Activated naive CD8-positive, alpha-beta T cell treated with anti-CD3 and anti-CD28 coated beads, Interleukin-2, amount 50 U/mL, for 16 hours (primary cell): ENCODE results near the gene ANKLE1.

Experiments used
- DNase-seq: peaks from one replicate; pipeline ENCODE4 v3.0.0-alpha.2; 2020; ENCODE audit warnings: low read depth, low spot score

Gene ANKLE1

DNA sequence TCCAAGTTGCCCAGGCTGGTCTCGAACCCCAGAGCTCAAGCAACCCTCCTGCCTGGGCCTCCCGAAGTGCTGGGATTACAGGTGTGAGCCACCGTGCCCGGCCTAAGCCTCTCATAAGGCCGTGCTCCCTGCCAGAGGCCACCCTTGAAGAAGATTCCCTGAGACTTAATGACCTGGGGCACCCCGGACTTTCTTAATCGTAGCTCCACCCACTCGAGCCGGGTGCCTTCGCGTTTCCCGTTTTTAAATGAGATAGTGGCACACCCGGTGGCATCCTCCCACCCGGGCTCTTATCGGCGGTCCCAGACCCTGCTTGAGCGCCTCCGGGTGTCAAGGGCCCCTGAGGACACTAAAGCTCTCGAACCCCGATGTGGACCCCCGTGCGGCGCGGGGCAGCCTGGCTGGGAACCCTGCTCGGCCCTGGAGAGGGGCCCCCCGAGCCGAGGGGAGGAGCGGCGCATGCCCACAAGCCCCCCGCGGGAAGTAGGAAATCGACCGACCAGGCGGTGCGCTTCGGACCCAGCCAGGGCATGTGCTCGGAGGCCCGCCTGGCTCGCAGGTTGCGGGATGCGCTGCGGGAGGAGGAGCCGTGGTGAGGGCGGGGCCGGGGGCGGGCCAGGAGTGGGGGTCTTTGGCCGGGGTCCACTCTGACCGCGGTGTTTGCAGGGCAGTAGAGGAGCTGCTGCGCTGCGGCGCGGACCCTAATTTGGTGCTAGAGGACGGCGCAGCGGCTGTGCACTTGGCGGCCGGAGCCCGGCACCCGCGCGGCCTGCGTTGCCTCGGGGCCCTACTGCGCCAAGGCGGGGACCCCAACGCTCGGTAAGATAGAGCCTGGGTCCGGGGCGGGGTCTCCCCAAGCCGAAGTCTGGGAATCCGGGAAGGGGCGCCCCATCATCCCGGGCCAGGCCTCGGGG lies at the start of gene ANKLE1:
ANKLE1 (plus strand) TSS at position 511 of the 914 bp plus-strand sequence; CDS start at position 531, 20 bp downstream.
- peak; percentile 20 for DNase-seq

- no peak for DNase-seq
These were observed 49.4 kb upstream of the ANKLE1 start for GRCh38 chr19:17232258-17232657.

DNA sequence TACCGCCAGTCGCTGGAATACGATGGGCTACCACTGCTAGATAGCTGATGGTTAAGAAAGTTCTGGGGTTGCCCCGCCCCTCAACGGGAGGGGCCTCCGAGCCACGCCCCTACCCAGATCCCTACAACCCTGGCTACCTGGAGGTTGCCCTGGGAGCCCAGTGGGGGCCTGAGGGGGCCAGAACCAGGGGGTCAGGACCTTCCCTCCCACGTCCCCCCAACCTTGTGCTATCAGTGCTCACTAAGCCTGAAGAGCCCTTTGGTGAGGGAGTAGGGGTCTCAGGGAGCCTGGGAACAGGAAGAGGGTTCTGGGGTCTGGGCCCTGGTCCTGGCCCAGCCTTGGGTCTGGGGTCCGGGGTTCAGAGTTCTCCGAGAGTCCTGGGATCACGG lies 46.8 kb upstream of the ANKLE1 start:
- peak; percentile 40 for DNase-seq

DNA sequence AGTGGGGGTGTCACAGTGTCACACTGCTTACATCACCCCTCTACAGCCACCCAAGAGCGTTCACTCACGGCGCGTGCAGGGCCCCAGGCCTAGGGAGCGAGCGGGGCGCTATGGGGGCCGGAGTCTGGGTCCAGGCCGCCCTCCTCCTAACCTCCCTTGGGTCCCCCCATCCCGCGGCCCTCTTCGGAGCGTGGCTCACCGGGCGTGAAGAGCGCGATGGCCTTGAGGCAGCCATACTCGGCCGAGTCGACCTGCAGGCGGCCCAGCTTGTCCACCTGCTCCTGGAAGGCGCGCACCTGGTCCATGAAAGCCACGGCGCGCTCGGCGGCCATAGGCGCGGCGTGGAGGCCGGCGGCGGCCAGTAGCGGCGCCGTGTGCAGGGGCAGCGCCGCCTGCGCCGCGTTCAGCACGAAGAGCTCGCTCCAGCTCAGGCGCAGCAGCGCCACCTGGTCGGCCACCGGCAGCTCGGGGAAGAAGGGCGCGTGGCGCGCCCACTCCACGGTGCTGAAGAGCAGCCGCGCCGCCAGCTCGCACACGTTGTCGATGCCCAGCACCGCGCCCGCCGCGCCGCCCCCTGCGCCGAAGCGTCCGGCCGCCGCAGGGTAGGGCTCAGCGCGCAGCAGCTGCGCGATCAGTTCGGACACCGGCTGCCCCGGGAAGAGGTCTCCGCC lies 46.3 kb upstream of the ANKLE1 start:
- DNase-seq: peak; percentile 28

GRCh38 chr19:17235971-17236777 lies 45.5 kb upstream of the ANKLE1 start:
- no peak for DNase-seq

DNA sequence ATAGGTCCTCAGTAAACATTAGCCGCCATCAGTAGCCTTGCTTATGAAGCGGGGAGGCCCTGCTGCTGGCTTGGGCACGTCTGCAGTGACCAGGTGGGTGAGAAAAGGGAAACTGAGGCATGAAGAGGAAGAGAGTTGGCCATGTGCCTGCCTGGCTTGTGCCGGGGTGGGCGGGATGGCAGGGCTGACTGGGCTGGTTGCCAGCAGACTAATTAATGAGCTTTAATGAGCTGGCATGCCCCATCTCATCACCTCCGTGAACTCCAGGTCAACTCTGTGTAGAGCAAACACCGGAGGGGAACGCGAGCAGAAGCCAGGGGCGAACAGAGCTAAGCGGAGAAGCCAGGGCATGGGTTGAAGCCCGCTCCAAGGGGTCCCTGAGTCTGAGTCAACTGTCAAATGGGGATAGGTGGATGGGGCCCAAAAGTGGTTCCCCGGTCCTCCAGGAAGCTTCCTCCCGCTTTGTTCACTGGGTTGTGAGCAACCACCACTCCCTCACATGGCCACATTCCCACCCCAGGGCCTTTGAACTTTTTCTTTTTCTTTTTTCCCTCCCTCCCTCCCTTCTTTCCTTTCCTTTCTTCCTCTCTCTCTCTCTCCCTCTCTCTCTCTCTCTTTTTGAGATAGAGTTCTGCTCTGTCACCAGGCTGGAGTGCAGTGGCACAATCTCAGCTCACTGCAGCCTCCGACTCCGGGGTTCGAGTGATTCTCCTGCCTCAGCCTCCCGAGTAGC lies 44.7 kb upstream of the ANKLE1 start:
- DNase-seq: no peak

GRCh38 chr19:17237747-17238706 lies 43.7 kb upstream of the ANKLE1 start:
- no peak for DNase-seq

DNA sequence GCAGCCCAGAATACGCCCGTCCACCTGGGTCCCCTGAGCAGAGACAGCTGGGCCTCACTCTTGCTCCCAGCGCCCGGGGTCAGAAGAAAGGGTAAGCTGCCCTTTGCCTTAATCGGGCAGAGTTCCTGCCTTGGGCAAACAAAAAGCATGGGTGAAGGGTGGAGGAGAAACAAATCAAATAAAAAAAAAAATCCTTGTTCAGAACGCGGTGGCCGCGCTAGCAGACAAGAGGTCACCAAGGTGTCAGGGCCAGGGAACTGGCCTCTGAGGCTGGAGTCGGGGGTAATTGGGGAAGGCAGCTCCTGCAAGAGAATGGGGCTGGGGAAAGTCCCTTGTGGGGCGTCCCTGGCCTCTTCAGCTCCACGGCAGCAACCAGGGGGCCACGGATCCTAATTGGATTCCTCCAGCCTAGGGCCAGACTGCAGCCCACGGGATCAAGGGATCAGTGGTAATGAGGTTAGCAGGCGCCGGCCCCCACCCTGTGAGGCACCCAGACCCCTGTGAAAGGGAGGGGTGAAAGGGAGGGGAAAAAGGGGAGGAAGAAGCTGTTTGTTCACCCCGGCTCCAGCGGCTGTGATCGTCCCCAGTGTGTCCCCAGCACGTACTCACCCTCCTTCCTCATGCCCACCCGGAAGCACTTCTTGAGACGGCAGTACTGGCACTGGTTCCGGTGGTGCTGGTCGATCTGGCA lies 41.5 kb upstream of the ANKLE1 start:
- no peak for DNase-seq

DNA sequence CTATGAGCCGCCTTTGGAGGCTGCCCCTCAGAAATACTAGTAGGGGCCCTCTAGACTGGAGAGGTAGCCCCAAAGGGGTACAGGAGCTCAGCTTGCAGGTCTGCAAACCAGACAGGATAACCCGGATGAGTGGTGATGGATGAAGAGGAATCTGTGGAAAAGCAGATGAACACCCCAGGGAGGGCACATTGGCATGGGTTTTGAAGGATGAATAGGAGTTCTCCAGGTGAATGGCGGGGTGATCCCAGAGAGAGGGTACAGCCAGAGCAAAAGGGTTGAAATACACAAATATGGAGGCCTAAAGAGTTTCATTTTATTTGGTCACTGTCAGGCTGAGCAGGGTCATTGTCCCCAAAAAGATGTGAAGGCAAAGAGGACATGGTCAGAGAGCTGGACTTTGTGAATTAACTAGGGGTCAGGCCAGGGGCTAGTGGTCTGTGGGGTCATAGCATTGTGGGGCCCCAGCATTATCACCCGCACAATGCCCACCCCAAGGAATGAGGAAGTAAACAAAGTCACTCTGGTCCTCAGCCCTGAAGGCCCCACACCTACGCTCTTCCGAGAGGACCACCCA lies 40.8 kb upstream of the ANKLE1 start:
- no peak for DNase-seq

GRCh38 chr19:17242431-17243208 lies 39.1 kb upstream of the ANKLE1 start:
- no peak for DNase-seq

DNA sequence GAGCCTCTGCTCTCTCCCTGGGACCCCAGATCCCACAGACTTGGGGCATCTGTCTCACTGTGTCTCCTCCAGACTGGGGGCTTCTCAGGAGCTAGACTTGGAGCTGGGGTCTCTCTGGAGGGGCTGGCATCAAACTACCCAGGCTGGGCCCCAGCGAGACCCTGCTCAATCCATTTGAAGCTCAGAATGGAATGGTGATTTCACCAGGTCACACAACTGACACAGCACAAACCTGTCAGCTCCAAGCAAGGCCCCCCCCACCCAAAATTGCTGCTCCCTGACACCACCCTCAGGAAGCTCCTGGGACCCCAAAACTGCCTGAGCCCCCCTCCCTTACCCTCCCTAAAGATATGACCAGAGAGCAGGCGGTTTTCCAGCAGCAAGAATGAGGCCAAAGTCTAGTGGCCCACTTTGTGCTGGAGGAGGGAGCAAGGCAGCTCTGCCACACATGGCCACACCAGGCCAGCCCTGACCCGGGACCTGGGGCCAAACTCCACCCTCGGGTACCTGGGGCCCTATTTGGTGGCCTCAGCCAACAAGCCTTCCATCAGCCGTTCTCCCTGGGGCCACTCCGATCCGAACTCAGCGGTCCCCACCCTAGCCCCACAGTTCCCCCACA lies 38.4 kb upstream of the ANKLE1 start:
- DNase-seq: no peak

DNA sequence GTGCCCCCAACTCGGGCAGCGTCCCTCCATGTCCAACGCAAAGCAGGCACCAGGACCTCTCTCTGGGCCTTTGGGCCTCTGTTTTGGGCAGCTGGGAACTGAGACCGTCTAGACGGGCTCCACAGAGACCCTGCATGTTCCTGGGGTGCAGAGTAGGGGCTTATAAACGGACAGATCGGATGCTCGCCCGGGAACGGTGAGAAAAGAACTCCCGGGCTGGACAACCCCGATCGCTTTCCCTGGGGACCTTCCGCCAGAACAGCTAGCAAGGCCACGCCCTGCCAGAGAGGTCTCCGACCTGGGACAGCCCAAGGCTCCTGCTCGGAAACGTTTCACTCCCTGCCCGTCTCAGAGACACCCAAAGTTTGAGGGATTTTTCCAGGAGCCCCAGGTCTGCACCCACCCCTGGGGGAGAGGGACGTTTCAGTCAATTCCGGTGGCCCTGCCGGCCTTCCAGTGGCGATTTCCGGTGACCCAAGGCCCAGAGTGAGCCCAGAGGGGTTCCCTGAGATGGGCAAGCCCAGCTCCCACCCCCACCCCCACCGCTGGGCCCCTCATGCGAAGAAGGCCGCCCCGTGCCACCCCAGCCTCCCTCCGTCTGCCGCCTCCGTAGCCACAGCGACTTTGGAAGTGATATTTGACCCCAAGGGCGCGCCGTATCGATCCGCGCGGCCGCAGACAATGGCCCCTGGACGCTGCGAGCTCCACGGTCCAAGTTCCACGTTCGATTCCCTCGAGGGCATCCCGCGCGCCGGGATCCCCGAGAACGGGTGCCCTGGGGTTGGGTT lies 37.7 kb upstream of the ANKLE1 start:
- DNase-seq: no peak

DNA sequence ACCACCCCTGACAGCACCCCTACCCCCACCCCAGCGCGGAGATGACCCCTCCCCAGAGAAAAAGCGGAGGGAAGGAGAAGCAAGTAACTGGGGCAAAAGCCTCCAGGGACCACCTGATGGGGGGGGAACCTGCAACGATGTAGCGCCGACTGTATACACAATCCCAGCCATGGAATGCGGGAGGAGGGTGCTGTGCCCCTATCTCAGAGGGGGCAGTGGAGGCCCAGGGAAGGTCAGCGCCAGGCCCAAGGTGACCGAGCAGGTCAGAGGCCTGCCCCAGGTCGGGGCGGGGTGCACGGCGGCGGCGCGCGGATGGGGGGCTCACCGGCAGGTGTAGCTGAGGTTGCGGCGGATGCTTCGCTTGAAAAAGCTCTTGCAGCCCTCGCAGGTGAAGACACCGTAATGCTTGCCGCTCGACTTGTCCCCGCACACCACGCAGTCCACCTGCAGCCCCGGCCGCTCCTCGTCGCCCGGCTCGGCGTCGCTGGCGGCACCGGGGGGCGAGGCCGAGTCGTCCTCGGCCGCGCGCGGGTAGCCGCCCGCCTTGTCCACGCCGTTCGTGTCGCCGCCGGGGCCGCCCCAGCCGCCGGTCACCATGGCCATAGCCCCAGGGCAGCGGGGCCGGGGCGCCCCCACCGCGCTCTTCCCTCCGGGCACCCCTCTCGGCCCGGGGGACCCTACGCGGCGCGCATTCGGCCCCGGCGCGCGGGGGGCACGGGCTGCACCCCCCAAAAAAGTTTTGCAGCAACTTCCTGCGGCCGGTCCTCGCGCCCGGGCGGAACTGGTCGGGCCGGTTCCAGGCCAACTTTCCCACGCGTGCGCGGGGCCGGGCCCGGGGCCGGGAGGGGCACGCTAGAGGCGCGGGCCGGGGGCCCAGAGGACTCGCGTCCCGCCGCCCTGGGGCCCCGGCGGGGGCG lies 36.8 kb upstream of the ANKLE1 start:
- no peak for DNase-seq

DNA sequence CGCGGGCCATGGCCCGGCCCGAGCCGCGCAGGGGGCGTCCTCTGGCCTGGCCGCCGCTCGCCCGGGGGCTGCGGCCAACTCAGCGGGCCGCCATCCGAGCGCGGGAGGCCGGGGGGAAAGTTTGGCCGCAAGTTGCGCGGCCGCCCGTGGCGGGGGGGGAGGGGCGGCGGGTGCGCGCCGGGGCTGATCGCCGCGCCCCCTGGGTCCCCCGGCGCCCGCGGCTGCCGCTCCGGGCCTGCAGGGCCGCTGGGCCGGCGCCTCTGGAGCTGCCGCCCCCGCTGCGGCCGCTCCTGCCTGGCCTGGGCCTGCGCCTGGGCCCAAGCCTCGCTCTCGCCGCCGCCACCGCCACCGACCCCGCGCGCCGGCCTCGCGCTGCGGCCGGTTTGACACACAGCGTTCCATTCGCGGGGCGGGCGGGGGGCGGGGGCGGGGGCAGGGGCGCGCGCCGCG lies 36.1 kb upstream of the ANKLE1 start, which contains the start of gene NR2F6:
NR2F6 (minus strand) TSS at position 385 of the 450 bp plus-strand sequence. CDS start 699 bp downstream, outside the sequence.
- no peak for DNase-seq

- no peak for DNase-seq
These were observed 34.8 kb upstream of the ANKLE1 start for GRCh38 chr19:17246681-17247425.
